Fibroblast of peridontal ligament (primary cell): Measurements from ENCODE around the gene CAMTA1.

Experiments
- DNase-seq: peaks from one replicate; pipeline ENCODE4 v3.0.0-alpha.2; 2010; ENCODE audit errors: extremely low read depth

CAMTA1 gene

DNA sequence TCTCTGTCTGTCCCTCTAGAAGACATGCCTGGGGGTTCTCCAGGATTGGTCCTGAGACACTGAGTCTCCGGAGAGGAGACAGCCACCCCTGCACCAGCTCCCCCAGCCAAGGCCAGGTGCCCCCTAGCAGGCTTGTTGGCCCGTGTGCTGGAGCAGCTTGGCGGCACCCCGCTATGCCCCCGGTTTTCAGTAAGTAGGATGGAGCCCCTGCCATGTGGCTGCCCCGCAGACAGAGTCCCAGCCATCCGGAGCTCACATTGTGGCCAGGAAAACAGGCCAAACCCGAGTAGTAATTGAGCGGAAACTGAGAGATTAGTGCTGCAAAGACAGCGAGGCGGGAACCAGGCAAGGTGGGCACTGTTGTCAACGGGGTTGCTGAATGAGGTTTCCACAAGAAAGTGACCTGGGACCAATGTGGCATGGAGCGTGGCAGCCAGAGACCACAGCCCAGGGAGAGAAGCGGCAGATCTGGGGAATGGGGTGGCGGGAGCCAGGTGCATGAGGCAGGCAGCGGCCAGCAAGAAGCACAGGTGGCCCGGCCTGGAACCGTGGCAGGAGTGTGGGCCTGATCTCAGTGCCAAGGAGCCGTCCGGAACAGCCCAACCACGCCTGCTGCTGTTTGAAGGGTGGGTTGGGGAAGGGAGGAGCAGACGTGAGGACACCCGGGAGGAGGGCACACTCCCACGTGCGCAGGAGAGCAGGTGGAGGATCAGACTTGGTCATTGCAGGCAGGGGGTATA, 848.4 kb downstream of the CAMTA1 start:
- DNase-seq, result no peak

- no peak for DNase-seq
Measured at GRCh38 chr1:7634546-7635240, 849.4 kb downstream of the CAMTA1 start.

DNA sequence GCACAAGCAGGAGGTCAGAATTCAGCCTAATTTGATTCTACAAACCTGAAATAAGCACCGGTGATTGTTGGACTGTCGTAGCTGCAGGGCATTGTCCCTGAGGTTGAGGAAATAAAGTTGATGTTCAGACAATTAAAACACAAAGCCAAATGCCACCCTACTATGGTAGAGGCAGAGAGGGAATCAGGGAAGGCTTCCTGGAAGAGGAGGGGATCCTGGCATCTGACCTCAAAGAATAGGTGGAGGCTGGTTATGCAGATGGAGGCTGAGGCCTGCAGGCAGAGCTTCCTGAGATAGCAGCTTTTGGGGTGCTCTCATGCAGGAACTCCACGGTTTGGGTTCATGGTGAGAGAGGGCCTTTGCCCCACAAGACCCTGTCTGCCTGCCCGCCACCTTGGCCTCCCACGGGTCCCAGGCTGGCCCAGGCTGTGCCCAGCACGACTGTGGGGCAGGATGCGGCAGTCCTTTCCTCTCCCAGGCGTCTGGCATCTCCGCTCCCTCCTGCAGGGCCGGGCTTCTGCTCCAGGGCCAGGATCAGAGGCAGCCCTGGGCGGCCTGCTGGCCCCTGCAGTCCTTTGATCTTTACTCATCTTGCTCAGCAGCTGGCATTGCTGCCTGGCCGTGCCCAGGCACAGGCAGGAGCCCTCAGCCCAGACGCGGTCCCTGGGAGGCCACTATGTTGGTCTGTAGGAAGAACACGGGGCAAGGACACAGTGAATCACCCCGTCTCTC, 851.7 kb downstream of the CAMTA1 start:
- DNase-seq, result no peak

GRCh38 chr1:7638078-7638477, 852.8 kb downstream of the CAMTA1 start:
- no peak for DNase-seq

DNA sequence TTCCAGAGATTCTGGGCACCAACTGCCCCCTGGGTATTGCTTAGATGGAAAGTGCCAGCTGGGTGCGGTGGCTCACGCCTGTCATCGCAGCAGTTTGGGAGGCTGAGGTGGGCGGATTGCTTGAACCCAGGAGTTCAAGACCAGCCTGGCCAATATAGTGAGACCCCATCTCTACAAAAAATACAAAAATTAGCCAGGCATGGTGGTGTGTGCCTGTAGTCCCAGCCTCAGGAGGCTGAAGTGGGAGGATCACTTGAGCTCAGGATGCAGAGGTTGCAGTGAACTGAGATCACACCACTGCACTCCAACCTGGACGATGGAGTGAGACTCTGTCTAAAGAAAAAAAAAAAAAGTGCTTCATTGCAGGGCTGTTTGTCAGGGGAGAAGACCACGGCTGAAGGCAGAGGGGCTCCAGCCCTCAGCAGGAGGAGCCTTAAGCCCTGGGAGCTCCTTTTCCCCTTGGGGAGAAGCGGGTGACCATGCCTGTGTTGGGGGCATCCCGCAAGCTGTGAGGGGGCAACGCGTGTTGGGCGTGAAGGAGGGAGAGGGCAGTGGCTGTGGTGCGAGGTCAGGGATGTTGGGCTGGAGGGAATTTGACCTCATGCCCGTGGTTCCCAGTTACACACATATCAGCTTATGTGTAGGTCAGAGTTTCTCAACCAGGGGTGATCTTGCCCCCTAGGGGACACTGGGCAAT, 854.3 kb downstream of the CAMTA1 start:
- DNase-seq, result no peak

DNA sequence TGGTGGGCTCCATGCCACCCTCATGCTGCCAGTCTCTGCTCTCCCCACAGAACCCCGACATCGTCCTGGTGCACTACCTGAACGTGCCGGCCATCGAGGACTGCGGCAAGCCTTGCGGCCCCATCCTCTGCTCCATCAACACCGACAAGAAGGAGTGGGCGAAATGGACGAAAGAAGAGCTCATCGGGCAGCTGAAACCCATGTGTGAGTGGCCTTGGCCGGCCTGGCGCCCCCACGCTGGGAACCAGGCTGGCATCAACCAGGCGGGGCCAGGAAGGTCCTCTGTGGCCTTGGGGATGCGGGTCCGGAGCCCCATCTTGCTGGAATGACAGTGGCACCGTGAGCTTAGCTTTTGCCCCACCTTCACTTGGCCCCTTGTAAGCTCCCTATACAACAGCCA, 855.1 kb downstream of the CAMTA1 start:
- no peak for DNase-seq

GRCh38 chr1:7640920-7641585, 855.8 kb downstream of the CAMTA1 start:
- no peak for DNase-seq

DNA sequence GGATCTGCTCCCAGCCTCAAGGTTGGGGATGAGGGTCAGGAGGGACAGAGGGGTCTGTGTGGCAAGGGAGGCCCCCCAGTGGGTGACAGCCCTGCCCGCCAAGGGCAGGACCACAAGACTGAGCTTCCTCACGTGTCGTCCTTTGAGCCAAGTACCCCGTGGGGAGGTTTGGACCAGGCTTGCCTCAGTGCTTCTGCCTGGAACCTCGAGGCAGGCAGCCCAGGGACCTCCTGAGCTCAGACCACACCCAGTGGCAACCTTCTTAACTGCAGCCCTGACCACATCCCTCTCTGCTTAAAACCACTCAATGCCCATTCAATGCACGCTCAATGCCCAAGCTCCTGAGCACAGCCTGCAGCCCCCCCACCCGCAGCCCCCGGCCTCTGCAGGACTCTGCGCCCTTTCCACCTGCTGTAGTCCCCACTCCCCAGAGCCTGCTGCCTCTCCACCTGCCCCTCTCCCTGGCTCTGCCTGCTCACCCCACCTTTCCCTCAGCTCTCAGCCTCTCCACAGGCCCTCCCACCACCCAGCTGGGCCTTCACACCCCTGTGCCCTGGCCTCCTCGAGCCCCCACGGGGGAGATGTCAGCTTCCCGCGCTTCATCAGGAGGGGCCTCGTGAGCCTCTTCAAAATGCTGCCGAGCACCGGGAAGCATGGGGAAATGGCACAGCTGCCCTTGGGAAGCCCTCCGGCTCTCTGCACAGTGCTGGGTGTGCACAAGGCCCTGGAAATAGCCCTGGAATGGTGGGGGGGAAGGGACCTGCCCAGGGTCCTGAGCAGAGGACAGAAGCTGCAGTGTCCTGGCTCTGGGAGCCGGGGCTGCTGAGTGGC, 856.5 kb downstream of the CAMTA1 start:
- DNase-seq, result no peak

DNA sequence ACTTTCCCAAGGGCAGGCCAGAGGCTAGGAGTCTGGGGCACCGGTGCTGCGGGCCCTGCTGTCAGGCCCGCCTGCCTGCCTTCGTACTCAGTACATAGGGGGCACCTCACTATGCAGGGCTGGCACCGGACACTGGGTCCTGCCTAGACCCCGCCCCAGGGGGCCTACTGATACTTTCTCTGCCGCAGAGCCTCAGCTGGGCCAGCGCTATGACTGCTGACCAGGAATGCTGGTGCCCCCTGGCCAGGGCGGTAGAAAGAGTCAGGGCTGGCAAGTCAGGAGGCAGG, 857.1 kb downstream of the CAMTA1 start:
- DNase-seq, result no peak

- DNase-seq, result no peak
Measured at GRCh38 chr1:7642781-7643529, 857.7 kb downstream of the CAMTA1 start.

GRCh38 chr1:7643530-7643929, 858.3 kb downstream of the CAMTA1 start:
- DNase-seq, result no peak

- no peak for DNase-seq
Measured at GRCh38 chr1:7644086-7644485, 858.8 kb downstream of the CAMTA1 start.

DNA sequence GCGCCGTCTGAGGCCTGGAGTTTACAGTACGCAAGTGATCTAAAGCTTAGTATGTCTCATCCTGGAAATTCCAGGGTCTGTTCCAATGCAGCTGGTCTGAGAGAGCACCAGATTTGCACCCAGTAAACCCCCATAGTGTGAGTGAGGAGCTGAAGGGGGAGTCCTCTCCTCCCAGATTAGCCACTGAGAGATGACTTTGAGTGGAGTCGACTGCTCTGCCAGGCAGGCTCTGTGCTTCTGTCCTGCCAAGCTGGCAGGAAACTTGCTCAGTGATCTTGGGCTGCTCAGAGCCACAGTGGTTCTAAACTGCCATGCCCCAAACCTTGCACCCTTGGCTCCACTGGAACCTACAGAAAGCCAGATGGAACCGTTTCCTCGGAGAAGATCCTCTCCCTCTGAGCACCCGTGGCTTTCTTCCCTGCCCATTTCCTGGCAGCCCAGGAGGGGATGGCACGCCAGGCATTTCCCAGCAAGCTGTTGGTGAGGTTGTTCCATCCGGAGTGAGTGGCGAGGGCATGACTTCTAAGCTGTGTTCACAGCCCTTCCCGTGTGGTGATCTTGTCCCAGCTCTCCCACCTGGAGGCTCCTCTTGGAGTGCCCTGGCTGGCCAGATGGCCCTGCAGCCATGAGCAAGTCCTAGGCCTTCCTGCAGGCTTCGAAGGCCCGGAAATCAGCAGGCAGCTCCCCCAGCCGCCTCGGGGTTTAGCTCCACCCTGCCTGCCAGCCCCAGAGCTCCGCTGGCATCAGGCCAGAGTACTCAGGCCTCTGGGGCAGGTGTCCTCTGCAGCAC, 859.9 kb downstream of the CAMTA1 start:
- DNase-seq, result no peak

GRCh38 chr1:7645751-7646048, 860.4 kb downstream of the CAMTA1 start:
- DNase-seq, result no peak

GRCh38 chr1:7646164-7646563, 860.9 kb downstream of the CAMTA1 start:
- no peak for DNase-seq

GRCh38 chr1:7646981-7647901, 862.0 kb downstream of the CAMTA1 start:
- peak; percentile 41 for DNase-seq

DNA sequence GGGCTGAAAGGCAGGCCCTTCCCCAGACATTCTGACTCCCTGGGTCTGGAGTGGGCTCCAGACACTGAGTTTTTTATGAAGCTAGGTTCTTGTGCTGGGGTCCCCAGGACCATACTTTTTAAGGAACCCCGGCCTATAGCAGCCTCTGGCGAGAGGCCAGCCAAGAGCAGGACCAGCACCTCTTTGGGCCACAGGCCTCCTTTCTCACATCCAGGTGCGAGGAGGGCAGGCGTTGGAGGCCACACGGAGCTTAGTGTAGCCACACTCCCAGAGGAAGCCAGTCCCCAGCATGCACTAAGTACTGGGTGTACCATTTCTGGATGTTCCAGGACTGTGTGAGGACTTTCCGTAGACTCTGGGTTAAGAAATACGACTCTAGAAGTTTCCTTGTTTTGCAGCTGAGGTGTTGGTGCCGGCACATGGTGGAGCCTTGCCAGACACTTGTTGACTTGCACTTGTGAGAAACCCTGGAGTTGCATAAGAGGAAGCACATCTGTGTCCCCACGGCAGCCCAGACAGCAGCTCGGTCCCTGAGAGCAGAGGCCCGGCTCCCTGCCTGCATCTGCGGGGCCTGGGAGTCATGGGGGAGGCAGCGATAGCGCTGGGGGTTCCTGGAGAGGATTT, 863.6 kb downstream of the CAMTA1 start:
- DNase-seq, result no peak

- no peak for DNase-seq
Measured at GRCh38 chr1:7650801-7651200, 865.5 kb downstream of the CAMTA1 start.
